PFSK-1 (cell line): Measurements from ENCODE around the gene ELMO1.

Experiments used
- POLR2AphosphoS5 ChIP-seq: IDR thresholded peaks from 2 replicates; pipeline ENCODE4 v1.6.1; 2012; ENCODE audit warnings: low read depth, mild to moderate bottlenecking, control low read depth, low read length, moderate library complexity
- SIN3A ChIP-seq: IDR thresholded peaks from 2 replicates; pipeline ENCODE4 v1.6.1; 2012; ENCODE audit warnings: mild to moderate bottlenecking, low read length, moderate library complexity, borderline replicate concordance; ENCODE audit not compliant: insufficient read depth
- TAF1 ChIP-seq: IDR thresholded peaks from 2 replicates; pipeline ENCODE4 v1.6.1; 2012; ENCODE audit warnings: low read length, control low read depth, borderline replicate concordance; ENCODE audit not compliant: insufficient read depth

- no peak for TF ChIP-seq SIN3A
- no peak for TF ChIP-seq POLR2AphosphoS5
- no peak for TF ChIP-seq TAF1
Measured at GRCh38 chr7:36851382-36851781, 597.3 kb downstream of the ELMO1 start.
